HL-60/S4 treated with phorbol 12-myristate 13-acetate at 8.2 ng/mL for 4 days and 3 days (cell line): Measurements from ENCODE around the gene CCDC8.
"Not testable (repeated sequence)": the region's sequence is repeated elsewhere in the genome, so short reads cannot be mapped to it uniquely, and the experiment has no call there.

Experiments
- in situ Hi-C: fragments of 300-500 bp; cut with MboI; formaldehyde crosslinking; loops from 2 replicates; pipeline ENCODE4 v1.15.0; 2022; ENCODE audit warnings: low sequenced_read_pairs

CCDC8 gene, protein sequence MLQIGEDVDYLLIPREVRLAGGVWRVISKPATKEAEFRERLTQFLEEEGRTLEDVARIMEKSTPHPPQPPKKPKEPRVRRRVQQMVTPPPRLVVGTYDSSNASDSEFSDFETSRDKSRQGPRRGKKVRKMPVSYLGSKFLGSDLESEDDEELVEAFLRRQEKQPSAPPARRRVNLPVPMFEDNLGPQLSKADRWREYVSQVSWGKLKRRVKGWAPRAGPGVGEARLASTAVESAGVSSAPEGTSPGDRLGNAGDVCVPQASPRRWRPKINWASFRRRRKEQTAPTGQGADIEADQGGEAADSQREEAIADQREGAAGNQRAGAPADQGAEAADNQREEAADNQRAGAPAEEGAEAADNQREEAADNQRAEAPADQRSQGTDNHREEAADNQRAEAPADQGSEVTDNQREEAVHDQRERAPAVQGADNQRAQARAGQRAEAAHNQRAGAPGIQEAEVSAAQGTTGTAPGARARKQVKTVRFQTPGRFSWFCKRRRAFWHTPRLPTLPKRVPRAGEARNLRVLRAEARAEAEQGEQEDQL

DNA sequence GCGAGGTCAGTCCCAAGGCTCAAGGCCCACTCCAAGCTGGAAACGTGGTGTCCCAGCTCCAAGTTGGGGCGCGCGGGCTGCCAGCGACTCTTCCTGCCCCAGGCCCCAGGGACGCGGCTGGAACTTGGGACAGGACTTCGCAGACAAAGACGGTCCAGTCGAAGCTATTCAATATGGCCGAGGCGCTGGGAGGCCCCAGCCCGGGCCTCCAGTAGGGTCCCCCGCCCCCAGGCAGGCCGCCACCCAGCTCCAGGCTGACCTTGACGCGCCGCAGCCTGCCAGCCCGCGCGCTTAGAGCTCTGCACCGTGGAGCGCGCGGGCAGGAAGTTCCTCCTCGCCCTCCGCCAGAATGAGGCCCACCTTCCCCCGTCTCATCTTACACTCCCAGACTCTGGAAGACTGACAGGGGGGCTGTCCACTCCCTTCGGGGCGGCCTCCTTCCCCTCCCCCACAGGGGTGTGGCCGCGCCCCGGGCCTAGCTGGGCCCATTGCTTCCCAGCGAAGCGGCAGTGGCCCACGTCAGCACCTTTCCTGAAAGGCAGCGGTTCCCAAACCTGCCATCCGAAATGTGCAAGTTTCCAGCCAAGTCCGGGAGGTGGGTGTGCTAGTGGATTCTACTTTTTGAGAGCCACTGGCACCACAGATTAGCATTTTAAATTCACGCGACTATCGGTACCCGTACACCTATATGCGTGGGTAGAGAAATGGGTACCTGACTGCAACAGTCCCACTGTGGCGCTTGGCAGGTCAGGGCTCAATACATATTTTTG lies at the start of gene CCDC8:
CCDC8 (minus strand) TSS at position 303 of the 770 bp plus-strand sequence. CDS start 754 bp downstream, outside the sequence.
- in situ Hi-C loops: loop anchor here (25.0 kb wide), 1 partner anchor 99 kb away; no protein-coding TSS in a partner anchor

DNA sequence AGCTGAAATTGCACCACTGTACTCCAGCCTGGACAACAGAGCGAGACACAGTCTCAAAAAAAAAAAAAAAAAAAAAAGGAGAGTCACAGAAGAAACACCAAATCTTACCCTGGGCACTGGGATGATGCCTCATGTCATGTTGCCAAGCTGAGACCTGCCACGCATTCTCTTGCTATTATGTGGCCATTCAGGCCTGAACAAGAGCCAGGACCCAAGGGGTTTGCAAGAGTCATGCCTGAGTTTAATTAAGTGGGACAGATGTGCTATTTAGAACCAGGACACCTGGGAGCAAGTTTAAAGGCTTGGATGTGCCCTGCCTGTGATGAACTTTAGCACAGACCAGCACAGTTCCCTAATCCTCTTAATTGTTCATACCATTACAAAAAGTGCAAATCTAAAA lies 48.2 kb upstream of the CCDC8 start:
- in situ Hi-C loops: no loop called here

DNA sequence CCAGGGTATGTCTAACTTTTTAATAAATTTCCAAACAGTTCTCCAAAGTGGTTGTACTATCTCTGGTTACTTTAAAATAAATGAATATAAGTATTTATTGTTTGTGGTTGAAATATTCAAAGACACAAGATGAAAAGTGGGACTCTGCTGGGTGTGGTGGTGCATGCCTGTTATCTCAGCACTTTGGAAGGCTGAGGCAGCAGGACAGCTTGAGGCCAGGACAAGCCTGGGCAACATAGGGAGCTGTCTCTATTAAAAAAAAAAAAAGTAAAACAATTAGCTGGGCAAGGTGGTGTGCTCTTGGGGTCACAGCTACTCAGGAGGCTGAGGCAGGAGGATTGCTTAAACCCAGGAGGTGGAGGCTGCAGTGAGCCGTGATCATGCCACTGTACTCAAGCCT lies 47.6 kb upstream of the CCDC8 start:
- in situ Hi-C loops: no loop called here

DNA sequence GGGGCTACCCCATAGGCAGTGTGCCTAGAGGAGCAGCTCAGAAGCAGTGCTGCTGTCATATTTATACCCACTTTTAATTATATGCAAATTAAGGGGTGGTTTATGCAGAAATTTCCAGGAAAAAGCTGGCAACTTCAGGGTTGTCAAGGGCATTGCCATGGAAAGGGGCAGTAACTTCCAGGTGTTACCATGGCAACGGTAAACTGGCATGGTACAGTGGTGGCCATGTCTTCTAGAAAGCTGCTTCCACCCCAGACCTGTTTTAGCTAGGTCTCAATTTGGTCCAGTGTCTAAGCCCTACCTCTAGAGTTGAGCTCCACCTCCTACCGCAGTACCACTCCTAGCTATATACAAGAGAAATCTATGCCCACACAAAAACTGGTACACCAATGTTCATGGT lies 46.7 kb upstream of the CCDC8 start:
- in situ Hi-C loops: no loop called here

DNA sequence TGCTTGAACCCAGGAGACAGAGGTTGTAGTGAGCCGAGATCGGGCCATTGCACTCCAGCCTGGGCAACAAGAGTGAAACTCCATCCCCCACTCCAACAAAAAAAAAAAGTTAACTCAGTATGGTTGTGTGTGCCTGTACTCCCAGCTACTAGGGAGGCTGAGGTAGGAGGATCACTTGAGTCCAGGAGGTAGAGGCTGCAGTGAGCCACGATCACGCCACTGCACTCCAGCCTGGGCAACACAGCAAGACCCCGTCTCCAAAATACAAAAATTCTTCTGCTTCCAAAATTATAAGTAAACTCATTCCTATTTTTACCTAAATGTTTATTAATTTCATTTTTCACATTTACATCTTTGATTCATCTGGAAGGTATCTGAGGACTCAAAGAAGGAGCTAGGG lies 43.6 kb upstream of the CCDC8 start:
- in situ Hi-C loops: no loop called here

DNA sequence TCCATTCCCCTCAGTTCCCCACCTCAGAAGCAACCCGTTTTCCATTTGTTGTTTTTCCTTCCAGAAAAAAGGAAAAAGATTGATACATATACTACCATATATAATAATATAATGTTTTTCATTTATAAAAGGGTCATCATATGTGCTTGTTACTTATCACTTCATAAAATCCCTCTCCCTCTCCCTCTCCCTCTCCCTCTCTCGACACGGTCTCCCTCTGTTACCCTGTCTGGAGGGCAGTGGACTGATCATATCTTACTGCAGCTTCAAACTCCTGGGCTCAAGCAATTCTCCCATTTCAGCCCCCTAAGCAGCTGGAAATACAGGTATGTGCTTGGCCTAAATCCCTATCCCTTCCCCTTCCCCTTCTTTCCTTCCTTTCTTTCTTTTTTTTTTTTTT lies 40.9 kb upstream of the CCDC8 start:
- in situ Hi-C loops: no loop called here

DNA sequence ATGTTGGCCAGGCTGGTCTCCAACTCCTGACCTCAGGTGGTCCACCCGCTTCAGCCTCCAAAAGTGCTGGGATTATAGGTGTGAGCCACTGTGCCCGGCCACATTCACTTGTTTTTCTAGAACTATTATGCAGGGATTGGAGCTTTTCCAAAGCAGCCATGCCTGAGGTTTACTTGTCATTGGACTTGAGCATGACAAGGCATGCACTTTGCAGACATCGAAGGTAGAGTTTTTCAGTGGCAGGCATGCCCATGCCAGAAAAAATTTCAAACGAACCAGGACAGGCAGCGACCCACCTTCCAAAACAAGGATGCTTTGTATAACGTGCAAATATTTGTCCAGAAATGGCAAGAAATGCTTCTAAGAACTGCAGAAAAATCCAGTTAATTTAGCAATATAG lies 40.3 kb upstream of the CCDC8 start:
- in situ Hi-C loops: no loop called here

DNA sequence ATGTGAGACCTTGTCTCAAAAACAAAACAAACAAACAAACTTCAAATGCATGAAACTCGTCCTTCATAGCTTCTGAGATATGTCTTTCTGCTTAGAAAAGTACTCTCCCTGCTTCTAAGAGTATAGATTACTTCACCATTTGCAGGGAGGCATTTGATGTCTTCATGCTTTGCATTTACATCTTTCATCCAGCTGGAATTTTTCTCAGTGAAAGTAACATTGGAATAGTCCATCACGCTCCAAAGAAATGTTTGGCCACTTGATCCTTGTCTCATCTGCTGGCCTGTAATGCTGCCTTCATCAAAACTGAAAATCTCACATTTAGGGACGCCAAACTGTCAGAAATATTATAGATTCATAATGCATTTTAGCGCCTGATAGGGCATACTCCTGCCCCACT lies 38.8 kb upstream of the CCDC8 start:
- in situ Hi-C loops: no loop called here

DNA sequence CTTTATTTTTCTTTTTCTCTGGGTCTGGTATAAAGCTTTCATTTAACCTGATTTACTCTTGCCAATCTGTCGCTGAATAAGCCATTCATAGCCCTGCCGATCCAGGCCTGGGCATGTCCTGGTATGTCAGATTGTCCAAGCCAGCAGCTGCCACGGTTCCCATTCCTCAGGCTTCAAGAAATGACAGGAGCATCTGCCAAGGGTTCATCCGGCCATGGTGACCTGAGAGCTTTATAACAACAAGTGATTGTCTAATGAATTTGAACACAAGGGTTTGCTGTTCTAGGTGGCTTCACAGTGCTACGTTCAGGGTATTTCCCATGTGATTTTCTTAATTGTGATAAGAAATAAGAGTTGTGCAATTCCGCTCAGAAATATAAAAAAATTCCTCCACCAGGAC lies 38.0 kb upstream of the CCDC8 start:
- in situ Hi-C loops: no loop called here

DNA sequence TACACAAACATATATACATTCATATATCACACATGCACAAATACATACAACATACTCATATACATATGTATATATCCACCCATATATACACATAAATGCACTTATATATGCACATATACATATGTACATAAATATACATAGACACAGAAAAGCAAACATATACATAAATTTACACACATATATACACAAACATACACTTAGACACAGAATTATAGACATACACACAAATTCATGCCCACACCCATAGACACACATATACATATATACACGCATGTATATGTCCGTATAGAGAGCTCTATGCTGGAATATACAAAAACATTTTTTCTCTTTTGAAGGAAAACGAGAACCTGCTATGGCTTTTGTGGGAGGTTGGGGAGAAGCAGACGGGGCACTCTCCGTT lies 37.4 kb upstream of the CCDC8 start:
- in situ Hi-C loops: no loop called here

DNA sequence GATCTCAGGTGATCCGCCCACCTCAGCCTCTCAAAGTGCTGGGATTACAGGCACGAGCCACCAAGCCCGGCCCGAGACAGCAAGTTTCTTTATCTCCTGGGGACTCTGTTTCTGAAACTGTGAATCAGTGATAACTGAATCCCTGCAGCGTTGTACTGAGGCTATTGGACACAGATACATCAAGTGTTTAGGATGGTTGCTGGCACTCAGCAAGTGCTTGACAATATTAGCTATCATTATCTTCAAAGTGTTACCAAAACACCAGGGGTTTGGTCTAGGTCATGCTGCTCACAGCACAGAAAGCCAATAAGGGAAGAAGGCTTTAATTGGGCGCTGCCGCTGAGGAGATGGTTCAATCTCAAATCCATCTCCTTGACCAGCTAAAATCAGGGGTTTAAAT lies 35.9 kb upstream of the CCDC8 start:
- in situ Hi-C loops: no loop called here

DNA sequence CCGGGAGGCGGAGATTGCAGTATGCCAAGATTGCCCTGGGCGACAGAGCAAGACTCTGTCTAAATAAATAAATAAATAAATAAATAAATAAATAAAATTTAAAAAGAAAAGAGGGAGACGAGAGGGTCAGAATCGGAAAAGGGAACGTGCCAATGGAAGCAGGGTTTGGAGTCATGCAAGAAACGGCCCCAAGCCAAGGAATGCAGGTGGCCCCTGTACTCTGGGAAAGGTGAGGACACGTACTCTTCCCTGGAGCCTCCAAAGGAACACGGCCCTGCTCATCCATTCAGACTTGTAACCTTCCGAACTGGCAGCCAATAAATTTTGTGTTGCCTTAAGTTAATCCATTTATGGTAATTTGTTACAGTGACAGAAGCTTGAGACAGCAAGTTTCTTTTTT lies 35.2 kb upstream of the CCDC8 start:
- in situ Hi-C loops: no loop called here

DNA sequence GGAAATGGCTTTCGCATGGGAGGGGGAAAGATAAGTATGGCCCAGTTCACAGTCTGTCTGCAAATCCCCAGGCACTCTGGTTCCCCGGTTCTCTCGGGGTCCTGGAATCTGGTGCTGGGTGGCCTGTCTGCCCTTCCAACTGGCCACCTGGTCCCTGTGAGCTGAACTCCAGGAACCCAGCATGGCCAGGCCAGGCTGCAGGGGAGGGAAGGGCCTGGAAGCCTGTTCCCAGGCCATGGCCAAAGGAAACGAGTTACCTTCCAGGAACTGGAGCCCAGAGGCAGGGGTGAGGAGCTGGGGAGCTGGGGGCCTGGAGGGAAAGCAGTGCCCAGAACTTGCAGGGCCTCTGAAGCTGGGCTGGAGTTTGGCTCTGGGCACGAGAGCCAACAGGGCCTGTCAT lies 34.5 kb upstream of the CCDC8 start:
- in situ Hi-C loops: no loop called here

DNA sequence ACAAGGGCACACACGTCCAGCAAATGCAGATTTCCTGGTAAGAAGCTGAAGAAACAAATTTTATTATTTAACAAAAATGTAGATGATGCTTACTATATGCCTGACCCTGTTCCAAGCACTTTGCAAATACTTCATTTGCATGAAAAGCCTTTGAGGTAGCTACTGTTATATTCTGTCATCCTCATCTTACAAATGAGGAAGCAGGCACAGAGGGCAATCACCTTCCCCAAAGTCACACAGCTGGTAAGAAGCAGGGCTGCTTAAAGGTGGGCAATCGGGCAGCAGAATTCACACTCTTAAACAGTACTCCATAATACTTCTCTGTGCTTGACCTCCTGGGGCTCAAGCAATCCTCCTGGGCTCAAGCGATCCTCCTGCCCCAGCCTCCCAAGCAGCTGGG lies 33.6 kb upstream of the CCDC8 start:
- in situ Hi-C loops: no loop called here

DNA sequence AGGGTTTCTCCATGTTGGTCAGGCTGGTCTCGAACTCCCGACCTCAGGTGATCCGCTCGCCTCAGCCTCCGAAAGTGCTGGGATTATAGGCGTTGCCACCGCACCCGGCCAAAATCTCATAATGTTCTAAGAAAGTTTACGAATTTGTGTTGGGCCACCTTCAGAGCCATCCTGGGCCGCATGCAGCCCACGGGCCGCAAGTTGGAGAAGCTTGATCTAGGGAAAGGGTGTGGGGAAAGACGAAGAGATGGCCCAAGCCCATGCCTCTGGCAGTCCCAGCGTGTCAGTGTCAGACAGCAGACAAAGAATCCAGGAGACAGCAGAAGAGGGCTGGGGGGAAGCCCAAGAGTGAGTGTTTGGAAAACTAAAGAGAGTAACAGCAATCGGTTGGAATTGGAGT lies 32.7 kb upstream of the CCDC8 start:
- in situ Hi-C loops: no loop called here

DNA sequence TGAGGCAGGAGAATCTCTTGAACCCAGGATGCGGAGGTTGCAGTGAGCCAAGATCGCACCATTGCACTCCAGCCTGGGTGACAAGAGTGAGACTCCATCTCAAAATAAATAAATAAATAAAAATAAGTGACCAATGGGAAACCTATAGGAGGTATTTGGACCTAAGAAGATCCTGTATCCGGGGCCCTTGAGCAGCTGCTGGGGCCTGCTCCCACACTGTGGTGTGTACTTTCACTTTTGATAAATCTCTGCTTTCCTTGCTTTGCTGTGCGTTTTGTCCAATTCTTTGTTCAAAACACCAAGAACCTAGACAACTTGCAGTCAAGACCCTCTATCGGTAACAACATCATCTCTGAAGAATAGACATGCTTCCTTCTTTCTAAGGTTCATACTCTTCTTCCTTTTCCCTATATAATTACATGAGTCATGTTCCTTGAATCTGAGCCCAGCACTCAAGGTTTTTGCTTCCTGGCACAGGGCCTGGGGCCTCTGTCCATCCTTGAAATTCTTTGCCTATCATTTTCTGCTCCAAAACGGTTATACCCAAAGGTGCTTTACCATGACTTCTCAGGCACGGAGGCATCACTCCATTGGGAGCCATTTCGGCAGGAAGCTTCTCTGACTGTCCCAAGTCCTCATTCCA lies 29.6 kb upstream of the CCDC8 start:
- in situ Hi-C loops: no loop called here

DNA sequence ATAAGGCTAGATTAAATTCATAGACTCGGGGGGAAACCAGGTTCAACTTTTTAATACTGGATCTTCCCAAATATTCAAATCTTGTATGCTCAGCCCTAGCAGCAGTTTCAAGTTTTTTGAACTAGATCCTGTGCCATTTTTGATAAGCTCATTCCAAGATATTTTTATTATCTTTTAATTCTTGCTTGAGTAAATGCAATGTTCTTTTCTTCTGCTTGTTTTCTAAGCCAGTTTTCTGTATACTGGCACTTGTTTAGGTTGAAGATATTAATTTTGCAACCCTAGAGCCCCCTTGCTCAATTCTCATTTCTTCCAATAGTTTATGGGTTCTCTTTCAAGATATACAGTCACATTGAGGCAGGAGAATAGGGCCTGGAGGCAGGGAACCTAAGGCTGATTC lies 28.5 kb upstream of the CCDC8 start:
- in situ Hi-C loops: no loop called here

DNA sequence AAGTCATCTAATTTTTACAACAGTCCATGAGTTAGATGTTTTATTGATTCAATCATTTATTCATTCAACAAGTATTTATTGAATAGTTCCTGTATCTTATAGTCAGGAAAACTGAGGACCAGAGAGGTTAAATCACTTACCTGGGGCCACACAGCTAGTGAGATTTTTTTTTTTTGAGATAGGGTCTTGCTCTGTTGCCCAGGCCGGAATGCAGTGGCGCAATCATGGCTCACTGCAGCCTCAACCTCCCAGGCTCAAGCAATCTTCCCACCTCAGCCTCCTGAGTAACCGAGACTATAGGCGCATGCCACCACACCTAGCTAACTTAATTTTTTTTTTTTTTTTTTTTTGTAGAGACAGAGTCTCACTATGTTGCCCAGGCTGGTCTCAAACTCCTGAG lies 22.3 kb upstream of the CCDC8 start:
- in situ Hi-C loops: not testable (repeated sequence)

DNA sequence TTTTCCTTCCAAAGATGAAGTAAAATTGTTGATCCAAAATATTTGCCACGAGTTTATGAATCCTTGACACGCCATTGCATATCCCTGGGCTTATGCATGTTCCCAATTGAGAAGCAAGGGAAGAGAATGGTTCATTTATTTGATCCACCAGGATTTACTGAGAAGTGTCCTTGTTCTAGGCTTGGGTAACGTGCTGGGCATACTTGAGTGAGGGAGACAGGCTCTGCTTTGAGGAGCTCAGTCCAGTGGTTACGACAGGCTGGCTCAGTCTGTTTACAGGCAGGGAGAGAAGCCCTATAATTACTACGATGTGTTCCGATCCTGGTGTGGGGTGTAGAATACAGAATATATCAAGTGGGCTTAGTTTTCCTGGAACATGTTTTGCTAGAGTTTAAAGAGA lies 21.6 kb upstream of the CCDC8 start:
- in situ Hi-C loops: no loop called here

DNA sequence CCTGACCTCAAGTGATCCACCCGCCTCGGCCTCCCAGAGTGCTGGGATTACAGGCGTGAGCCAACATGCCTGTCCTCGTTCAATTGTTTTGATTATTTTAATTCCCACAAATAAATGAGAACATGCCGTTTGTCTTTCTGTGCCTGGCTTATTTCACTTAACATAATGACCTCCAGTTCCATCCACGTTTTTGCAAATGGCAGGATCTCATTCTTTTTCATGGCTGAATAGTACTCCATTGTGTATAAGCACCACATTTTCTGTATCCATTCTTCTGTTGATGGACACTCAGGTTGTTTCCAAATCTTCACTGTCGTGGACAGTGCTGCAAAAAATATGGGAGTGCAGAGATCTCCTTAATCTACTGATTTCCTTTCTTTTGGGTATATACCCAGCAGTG lies 20.1 kb upstream of the CCDC8 start:
- in situ Hi-C loops: not testable (repeated sequence)

DNA sequence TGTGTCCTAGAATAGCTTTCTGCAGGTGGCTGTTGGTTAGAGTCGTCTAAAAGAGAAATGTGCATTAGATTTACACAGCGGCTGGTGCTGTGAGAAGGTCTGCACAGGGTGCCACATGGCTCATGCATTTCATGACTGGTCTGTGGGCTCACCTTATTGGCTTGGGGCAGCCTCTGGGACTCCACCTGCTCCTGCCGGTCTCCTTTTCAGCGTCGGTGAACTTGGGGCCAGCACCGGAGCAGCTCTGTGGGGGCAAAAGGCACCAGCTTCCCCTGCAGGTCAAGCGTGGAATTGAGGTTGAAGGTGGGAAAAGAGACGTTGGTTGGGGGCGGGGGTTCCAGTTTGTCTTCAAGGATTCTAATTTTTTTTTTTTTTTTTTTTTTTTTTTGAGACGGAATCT lies 18.5 kb upstream of the CCDC8 start:
- in situ Hi-C loops: no loop called here

DNA sequence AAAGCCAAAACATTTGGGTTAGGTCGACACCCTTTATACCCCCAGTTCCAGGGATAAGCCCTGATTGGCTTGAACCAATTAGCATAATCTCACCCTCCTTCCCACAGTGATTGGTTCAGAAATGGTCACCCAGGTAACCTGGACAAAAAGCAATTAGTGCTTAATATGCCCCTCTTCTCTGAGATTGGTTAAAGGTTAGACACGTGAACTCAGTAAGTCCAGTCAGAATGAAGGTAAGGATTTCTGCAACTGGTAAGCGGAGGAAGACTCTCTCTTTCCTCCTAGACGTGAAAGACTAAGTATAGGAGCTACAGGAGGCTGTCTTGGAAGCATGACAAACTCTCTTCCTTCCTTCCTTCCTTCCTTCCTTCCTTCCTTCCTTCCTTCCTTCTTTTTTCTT lies 16.6 kb upstream of the CCDC8 start:
- in situ Hi-C loops: no loop called here
